Measurements from ENCODE around the gene TUBB. TPM values are rescaled to one million over a fixed set of nuclear protein-coding genes. Genes with fewer than 3 reads are reported as not detected.

Gene TUBB
- total RNA-seq, 1 experiment from 2014 or later: 1,719 TPM

DNA sequence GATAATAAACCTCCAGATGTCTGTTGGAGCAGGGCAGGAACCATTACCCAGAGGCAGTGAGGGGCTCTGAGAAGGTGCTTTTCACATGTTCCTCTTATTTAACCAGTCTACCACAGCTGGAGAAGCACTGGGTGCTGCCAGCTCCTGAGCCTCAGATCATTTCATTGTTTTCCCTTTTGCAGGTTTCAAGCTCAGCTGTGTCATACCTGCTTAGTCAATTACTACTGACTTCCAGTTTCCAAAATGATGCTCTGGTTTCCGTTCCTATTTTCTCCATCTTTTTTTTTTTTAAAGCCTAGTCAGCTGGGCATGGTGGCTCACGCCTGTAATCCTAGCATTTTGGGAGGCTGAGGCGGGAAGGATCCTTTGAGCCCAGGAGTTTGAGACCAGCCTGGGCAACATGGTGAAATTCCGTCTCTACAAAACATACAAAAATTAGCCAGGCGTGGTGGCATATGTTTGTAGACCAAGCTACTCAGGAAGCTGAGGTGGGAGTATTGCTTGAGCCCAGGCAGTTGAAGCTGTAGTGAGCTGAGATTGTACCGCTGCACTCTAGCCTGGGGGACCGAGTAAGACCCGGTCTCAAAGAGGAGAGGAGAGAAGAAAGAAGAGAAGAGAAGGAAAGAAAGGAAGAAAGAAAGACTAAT lies 15.6 kb downstream of the TUBB start:
- Histone ChIP-seq H3K27ac (ENCODE audit: insufficient read length, low read depth, low read length) (no peak overlapping the region), H3K56ac (ENCODE audit: insufficient read length, low read depth, low read length) (no peak overlapping the region), H3K79me2 (ENCODE audit: insufficient read depth, low read length) (no peaks in the 10 kb centered on the region), H3K27me3 (ENCODE audit: insufficient read depth, low read length) (no peaks in the 10 kb centered on the region), H2AK5ac (ENCODE audit: insufficient read length, low read length) (no peak overlapping the region), H3K4me2 (ENCODE audit: insufficient read depth, insufficient read length, low read length) (no peak overlapping the region), H3K9ac (ENCODE audit: extremely low read depth, insufficient read length, low read length) (no peak overlapping the region), H4K8ac (replicated peaks; ENCODE audit: insufficient read length, low read depth, low read length) (no peak overlapping the region), H2BK5ac (ENCODE audit: insufficient read length, low read length) (no peak overlapping the region), H3K18ac (ENCODE audit: insufficient read length, low read depth, low read length) (no peak overlapping the region), H2BK12ac (ENCODE audit: insufficient read length, low read depth, low read length) (no peak overlapping the region), H2BK120ac (ENCODE audit: low read depth, low read length, poor library complexity, severe bottlenecking) (no peak overlapping the region), H3T11ph (ENCODE audit: low read length) (no peak overlapping the region), H3K23me2 (ENCODE audit: insufficient read length, low read depth, low read length, poor library complexity, severe bottlenecking) (no peaks in the 10 kb centered on the region), H4K91ac (ENCODE audit: insufficient read length, low read depth, low read length) (no peak overlapping the region), H4K5ac (ENCODE audit: insufficient read length, low read depth, low read length) (no peak overlapping the region), H2BK15ac (ENCODE audit: low read depth, low read length) (no peak overlapping the region), H4K20me1 (ENCODE audit: control insufficient read depth, insufficient read depth, insufficient read length) (no peaks in the 10 kb centered on the region), H3K4me1 (ENCODE audit: insufficient read depth, low read length) (no peaks in the 10 kb centered on the region), H3K4ac (ENCODE audit: low read depth, low read length) (no peak overlapping the region), H2BK20ac (ENCODE audit: low read depth, low read length, poor library complexity, severe bottlenecking) (no peak overlapping the region), H2AFZ (ENCODE audit: low read length) (no peak overlapping the region), H3K79me1 (ENCODE audit: insufficient read depth, low read depth, low read length, poor library complexity, severe bottlenecking) (no peaks in the 10 kb centered on the region), H3K9me3 (ENCODE audit: control insufficient read depth, low read depth, low read length) (no peaks in the 10 kb centered on the region), H3K14ac (ENCODE audit: insufficient read depth, low read length) (no peak overlapping the region), H3K23ac (ENCODE audit: insufficient read length, low read depth, low read length) (no peak overlapping the region)
- Mint-ChIP-seq H3K4me1 (peaks cover 2 to 5% of the 10 kb centered on the region in 2 experiments; a peak in 1 of 4 replicates), H3K27me3 (ENCODE audit: low read depth) (no peaks in the 10 kb centered on the region), H3K27ac (no peak overlapping the region; a peak in 1 of 7 replicates), H3K9me3 (no peaks in the 10 kb centered on the region), H3K4me3 (no peak overlapping the region; a peak in 1 of 5 replicates), H3K36me3 (ENCODE audit: insufficient read depth in 1 of 3, low read depth in 3 of 3) (peaks cover 49 to 85% (median 73%) of the 10 kb centered on the region in 3 experiments)
- TF ChIP-seq CTCF (conservative IDR thresholded peaks at IDR 0.05): no peak
- no CpG with 5 or more reads among the region's 8 CpGs for WGBS (ENCODE audit: extremely low coverage, insufficient read length, low lambda C conversion rate)
- DNase-seq: no peak
